SKM-1 (cell line): ENCODE measurements around the gene UNC5C.

Source experiments
- DNase-seq: peaks from one replicate; lab custom pipeline; 2025; ENCODE audit not compliant: unreplicated experiment; lab: John Stamatoyannopoulos, UW

UNC5C gene

GRCh38 chr4:95546866-95547714, 1.7 kb downstream of the UNC5C start:
- no peak for DNase-seq

GRCh38 chr4:95546221-95546620, 2.6 kb downstream of the UNC5C start:
- DNase-seq: no peak

DNA sequence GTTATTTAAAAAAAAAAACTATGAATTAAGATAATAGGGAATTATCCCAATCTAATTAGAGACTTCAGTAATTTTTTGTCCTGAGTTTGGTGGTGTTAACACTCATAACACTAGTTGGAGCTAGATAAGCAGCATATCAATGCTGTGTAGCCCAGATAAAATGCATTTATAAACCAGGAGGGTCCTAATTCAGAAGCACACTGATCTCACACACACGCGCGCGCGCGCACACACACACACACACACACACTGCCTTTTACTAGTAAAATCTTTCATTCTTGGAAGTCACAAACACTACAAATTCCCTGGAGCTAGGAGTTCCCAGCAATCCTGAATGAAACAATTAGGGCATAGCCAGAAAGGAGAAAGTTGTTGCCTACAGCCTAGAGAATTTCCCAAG, 3.2 kb downstream of the UNC5C start:
- DNase-seq: no peak

DNA sequence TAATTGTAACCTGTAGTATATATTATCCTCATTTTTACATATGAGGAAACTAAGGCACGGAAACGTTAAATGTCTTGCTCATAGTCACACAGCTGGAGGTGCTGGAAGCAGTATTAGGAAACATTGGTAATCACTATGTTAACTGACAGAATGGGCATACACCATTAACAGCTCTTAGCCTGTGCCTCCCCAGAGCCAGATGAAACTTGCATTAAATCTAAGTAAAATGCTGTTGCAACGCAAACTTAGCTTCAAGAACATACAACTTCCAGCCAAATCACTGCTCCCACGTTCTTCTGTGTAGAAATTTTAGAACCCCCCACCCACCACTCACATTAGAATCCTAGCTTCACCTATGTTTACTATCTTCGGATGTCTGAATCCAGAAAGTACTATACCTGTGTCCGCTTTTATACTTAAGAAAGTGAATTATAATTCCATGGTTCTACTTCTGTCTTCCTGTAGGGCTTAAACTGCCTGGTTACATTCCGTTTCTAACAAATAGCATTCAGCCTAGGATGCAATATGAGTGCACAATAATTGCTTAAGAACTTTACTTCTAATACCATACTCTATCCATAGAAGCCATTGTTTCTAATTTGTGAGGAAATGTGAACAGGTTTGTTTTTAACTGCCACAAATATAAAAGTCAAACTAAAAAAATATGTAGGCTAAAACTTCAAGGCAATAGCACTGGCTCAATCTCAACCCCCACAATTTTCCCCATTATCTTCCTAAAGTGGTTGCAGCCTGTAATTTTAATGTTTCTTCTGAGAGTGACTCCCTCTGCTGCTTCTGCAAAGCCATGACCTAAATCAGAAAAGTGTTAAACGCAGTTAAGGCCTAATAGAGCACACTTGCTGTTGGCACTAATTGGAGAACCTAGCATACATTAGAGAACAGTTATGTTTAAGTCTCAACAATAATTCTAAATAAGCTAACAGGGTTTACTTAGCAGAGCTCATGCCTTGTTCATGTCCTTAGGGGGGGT, 4.4 kb downstream of the UNC5C start:
- DNase-seq: no peak

- no peak for DNase-seq
Observed at GRCh38 chr4:95541889-95542607, 6.7 kb downstream of the UNC5C start.

- DNase-seq: no peak
Observed at GRCh38 chr4:95541094-95541493, 7.7 kb downstream of the UNC5C start.

DNA sequence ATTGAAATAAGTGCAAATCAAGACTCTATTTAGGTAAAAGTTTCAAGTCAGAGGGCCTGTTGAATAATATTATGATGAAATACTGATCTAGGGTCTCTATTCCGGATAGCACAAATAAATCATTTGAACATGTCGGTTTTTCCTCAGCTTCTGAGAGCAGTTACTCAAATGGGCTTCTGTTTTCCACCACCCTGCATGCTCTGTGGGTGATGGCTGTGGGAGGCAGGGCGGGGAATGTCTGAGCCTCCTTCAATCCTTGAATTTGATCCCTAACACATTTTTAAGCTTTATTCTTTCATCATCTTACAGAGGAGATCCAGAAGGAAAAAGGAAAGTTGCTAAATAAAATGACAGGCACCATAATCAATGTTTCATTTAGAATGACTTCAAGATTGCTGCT, 8.5 kb downstream of the UNC5C start:
- no peak for DNase-seq

DNA sequence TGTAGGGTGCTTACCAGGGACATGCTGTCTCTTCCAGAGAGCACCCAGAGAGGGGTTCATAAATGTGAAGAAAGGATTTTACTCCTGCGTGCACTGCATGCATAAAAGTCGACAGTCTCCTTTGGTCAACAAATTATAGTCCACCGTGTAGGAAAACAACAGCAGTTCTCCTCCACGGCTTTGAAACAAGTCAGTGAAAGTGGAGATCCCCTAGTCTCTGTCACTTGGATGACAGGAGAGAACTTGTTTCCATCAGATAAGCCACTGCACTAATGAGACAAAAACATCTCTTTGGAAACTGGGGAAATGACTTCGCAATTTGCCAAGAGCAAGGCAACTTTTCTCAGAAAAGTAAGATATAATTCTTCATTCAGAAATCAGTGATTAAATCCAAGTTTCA, 9.7 kb downstream of the UNC5C start:
- no peak for DNase-seq

DNA sequence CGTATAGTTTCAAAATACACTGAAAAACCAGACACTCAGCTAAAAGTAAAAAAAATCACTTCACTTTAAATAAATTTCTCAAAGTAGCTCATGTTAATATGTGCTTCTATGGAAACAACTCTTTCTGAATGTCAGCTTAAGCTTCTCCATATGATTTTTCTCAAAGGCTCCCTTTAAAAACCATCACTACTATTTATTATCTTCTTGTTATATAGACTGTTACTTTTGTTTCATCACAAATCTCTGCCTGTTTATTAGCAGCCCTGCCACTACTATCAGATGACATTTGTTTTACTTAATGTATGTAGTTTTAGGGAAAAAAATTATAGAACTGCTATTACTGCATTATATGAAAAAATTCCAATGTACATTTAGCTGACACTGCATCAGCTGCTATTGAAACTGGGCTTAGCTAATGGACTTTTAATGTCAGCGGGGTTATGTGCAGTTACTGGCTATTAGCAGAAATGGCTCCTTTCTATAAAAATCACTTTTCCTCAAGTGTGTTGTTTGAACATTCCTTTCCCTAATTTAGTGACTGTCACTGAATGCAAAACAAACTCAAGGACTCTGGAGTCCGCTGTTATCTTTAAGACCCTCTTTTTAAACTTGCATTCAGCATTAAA, 10.8 kb downstream of the UNC5C start:
- DNase-seq: no peak

GRCh38 chr4:95537191-95537590, 11.6 kb downstream of the UNC5C start:
- DNase-seq: no peak

DNA sequence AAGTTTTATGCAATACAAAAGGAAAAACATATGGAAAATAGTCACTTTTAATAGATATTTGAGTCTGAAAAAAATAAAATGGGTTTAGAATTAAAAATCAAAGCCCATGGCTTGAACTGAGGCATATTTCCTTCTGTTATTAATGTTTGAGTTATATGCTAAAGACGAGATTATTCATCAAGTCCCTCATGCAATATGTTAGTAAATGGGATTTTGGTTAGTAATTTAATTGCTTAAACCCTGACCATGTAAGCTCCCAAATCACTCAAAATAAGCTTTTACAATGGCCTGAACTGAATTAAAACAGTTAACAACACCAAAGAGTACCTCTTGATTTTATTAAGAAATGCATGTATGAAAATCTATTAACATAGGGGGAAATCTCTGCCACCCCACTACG, 12.1 kb downstream of the UNC5C start:
- no peak for DNase-seq

DNA sequence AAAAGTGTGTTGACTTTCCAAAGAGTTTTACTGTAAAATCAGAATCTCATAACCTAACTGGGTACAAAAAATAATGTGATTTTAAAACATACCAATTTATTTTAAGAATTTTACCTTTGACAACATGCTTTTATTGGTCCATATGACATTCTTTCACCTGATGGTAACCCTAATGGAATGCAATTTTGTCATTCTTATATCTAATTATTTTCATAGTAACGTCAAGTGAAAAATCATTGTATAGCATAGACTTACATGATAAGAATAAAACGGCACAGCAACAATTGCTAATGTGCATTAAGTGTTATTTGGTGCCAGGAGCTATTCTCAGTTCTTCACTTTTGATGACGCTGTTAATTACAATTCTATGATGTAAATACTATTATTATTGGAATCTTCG, 13.6 kb downstream of the UNC5C start:
- DNase-seq: no peak

- DNase-seq: no peak
Observed at GRCh38 chr4:95534032-95534431, 14.7 kb downstream of the UNC5C start.

DNA sequence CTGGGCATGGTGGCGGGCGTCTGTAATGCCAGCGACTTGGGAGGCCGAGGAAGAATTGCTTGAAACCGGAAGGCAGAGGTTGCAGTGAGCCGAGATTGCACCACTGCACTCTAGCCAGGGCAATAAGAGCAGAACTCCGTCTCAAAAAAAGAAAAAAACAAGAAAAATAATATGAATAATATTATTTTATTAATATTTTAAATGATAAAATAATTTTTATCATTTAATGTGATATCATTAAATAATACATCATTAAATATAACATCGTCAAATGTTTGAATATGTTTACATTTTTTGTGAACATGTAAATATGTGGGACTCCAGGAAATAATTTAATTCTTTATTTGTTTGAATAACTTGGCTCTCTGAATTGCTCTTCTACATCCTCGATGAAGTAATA, 15.5 kb downstream of the UNC5C start:
- DNase-seq: no peak

DNA sequence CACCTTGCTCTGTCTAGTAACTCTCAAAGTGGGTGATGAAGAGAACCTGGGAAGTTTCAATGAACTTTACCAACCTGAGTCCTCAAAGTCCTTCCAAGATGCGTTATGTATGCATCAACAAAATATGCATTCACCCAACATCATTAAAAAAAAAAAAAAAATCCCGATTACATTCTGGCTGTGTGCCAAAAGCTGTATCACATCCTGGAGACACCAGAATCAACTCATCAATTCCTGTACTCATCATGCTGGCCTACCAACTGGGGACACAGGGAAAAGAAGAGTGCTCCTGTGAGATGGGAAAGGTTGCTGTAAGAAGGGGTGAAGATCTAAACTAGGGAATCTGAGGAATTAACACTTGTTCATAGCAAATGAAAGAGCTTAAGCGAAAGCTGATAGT, 16.5 kb downstream of the UNC5C start:
- no peak for DNase-seq

- no peak for DNase-seq
Observed at GRCh38 chr4:95531141-95531540, 17.6 kb downstream of the UNC5C start.

DNA sequence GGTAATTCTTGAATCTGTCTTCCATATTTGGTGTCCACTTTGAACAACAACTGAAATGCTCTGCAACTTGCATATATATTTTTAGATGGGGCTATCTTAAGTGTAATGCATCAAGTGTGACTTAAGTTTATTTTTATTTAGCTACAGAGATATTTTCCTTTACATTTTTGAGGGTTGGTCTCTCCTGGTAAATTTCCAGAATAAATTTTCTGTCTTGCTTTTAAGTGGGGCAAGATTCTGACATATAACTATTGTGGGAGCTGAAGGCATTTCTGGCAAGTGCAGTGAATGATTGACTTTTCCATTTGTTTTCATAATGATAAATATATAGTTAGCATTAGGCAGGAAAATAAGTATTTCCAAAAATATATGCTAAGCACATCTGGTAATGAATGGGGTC, 18.8 kb downstream of the UNC5C start:
- no peak for DNase-seq

- no peak for DNase-seq
Observed at GRCh38 chr4:95528388-95528948, 20.3 kb downstream of the UNC5C start.

GRCh38 chr4:95526075-95526474, 22.7 kb downstream of the UNC5C start:
- no peak for DNase-seq

DNA sequence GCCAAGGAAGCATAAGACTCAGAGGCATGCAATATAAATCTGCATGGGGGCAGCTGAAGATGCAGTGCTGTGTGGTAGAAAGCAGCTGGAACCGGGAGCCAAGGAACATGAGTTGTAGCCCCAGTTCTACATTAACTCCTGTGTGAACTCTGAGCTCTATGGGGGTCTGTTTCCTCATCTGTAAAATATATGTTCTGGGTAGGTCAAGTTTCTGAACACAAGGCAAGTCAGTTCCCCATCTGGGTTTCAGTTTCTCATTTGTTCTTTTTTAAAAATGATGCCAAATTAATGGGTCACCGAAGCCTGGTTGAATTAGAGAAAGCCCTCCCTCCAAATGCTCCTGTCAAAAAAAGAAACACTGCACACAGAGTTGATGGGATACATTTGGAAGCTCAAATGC, 24.0 kb downstream of the UNC5C start:
- no peak for DNase-seq

DNA sequence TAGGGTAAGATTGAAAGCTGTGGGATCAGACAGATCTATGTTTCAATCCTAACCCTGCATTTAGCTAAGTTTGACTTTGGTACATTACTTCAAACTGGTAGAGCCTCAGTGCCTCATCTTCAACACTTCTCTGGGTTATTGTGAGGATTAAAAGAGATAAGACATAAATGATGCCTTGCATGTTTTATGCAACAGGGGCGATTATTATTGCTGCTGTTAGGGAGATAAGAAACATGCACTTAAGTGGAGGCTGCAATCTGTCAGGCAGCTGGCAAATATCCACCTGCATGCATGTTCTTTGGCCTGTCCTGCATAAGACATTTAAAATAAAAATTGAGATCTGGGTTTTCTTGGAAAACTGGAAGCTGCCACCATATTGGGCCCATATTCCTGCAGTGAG, 24.6 kb downstream of the UNC5C start:
- DNase-seq: no peak
